HG03460 (cell line): ENCODE data around the gene GTF2F2.

Experiments
- ATAC-seq: cut with Tn5 transposase; IDR thresholded peaks from one replicate; pipeline ENCODE4 v1.9.1; 2021; ENCODE audit not compliant: unreplicated experiment

The GTF2F2 gene

GRCh38 chr13:45332036-45332830 is 211.9 kb downstream of the GTF2F2 start:
- no peak for ATAC-seq

- ATAC-seq = no peak
Observed at GRCh38 chr13:45332831-45333219, 212.5 kb downstream of the GTF2F2 start.

GRCh38 chr13:45333251-45333976 is 213.1 kb downstream of the GTF2F2 start:
- no peak for ATAC-seq
